ENCODE data around the gene CD8B2. TPM values are rescaled to one million over a fixed set of nuclear protein-coding genes. Genes with fewer than 3 reads are reported as not detected.
"Not testable (repeated sequence)": the region's sequence is repeated elsewhere in the genome, so short reads cannot be mapped to it uniquely, and the experiment has no call there.

CD8B2 gene
- total and polyA plus RNA-seq, 2 experiments from 2014 or later: 0.06 TPM; not detected in 1

- not testable (repeated sequence) for H3K4me3 Mint-ChIP-seq; DNase-seq (ENCODE audit: low spot score); ATAC-seq
These were observed 21.7 kb downstream of the CD8B2 start for GRCh38 chr2:106508660-106509373.

DNA sequence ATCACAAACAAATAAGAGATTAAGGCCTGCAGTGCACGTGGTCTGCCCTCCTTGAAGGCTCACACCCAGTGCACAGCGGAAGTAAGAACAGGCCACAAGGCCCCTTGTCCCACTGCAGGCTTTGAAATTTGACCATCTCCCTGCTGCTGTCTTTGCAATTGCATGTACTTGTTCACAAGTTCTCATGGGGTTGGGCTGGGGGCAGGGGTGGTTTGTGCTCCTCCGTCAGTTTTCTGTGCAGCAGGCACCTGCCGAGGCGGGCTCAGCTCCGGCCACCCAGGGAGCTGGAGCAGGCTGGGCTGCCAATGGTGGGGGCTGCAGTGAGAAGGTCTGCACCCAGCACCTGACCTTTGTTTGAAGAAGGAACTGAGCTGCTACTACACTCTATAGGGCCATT lies 22.2 kb downstream of the CD8B2 start:
- H3K27me3 Mint-ChIP-seq (ENCODE audit: insufficient read depth, low read depth, poor library complexity); H3K36me3 ChIP-seq (ENCODE audit: insufficient read depth); DNase-seq (ENCODE audit: low spot score); H3K79me2 ChIP-seq (replicated peaks; ENCODE audit: insufficient read depth); H3K27ac Mint-ChIP-seq; H3K9me3 Mint-ChIP-seq; H3K27me3 ChIP-seq (ENCODE audit: insufficient read depth); H3K4me3 ChIP-seq; H3K36me3 Mint-ChIP-seq (ENCODE audit: low read depth); H4K20me1 ChIP-seq (replicated peaks; ENCODE audit: insufficient read depth); H3K4me3 Mint-ChIP-seq; H3K4me1 ChIP-seq (ENCODE audit: insufficient read depth); H2AFZ ChIP-seq; H3K4me2 ChIP-seq; H3K27ac ChIP-seq (ENCODE audit: low read depth); H3K4me1 Mint-ChIP-seq; H3F3A ChIP-seq (replicated peaks; ENCODE audit: low read depth); H3K9me2 ChIP-seq (ENCODE audit: insufficient read depth): not testable (repeated sequence)
- ATAC-seq: peak; percentile 24; the same call in 2 of the 3 replicates

More at GRCh38 chr2:106508660-106509373, 21.7 kb downstream of the CD8B2 start:
- H3K9me3 Mint-ChIP-seq; H3K27ac ChIP-seq (ENCODE audit: low read depth); H3K4me2 ChIP-seq; H3K27ac Mint-ChIP-seq; H4K20me1 ChIP-seq (replicated peaks; ENCODE audit: insufficient read depth); H3K36me3 Mint-ChIP-seq (ENCODE audit: low read depth); H3K27me3 ChIP-seq (ENCODE audit: insufficient read depth); H3K4me1 Mint-ChIP-seq; H3K27me3 Mint-ChIP-seq (ENCODE audit: insufficient read depth, low read depth, poor library complexity); H3K4me1 ChIP-seq (ENCODE audit: insufficient read depth); H3K36me3 ChIP-seq (ENCODE audit: insufficient read depth); H3F3A ChIP-seq (replicated peaks; ENCODE audit: low read depth); H3K79me2 ChIP-seq (replicated peaks; ENCODE audit: insufficient read depth); H2AFZ ChIP-seq; H3K9me2 ChIP-seq (ENCODE audit: insufficient read depth); H3K4me3 ChIP-seq: not testable (repeated sequence)

- not testable (repeated sequence) for H3K4me3 Mint-ChIP-seq; H3K27ac ChIP-seq (ENCODE audit: low read depth); H3K4me2 ChIP-seq; H3K27me3 ChIP-seq (ENCODE audit: insufficient read depth); H3K79me2 ChIP-seq (replicated peaks; ENCODE audit: insufficient read depth); H3K4me1 Mint-ChIP-seq; ATAC-seq; H3K9me2 ChIP-seq (ENCODE audit: insufficient read depth); H3F3A ChIP-seq (replicated peaks; ENCODE audit: low read depth); H3K27ac Mint-ChIP-seq; H3K36me3 Mint-ChIP-seq (ENCODE audit: low read depth); H3K4me3 ChIP-seq; H3K9me3 Mint-ChIP-seq; H3K36me3 ChIP-seq (ENCODE audit: insufficient read depth); H2AFZ ChIP-seq; H3K4me1 ChIP-seq (ENCODE audit: insufficient read depth); H3K27me3 Mint-ChIP-seq (ENCODE audit: insufficient read depth, low read depth, poor library complexity); DNase-seq (ENCODE audit: low spot score); H4K20me1 ChIP-seq (replicated peaks; ENCODE audit: insufficient read depth)
These were observed 23.6 kb downstream of the CD8B2 start for GRCh38 chr2:106510791-106511190.

DNA sequence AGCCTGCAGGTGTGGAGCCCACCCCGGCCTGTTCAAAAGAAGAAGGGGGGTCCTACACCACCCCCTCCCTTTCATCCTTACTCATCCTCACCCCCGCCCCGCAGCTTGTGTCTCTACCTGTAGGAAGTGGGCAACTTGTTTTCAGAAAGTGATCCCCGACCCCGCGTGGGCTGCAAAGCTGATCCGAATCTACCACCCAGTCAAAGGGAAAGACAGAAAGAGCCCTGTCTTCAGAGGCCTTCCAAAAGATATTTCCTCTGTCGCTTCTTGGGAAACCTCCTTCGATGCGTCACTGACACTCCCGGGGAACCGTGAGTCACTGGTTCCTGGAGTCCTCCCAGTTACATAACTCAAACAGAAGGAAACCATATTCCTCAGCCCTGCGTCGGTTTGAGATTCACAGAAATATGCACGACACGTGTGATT lies 24.3 kb downstream of the CD8B2 start:
- not testable (repeated sequence) for H3K9me3 Mint-ChIP-seq

GRCh38 chr2:106511934-106512333 lies 24.8 kb downstream of the CD8B2 start:
- H3K4me1 Mint-ChIP-seq; DNase-seq (ENCODE audit: low spot score); H3K4me3 Mint-ChIP-seq; H3K27me3 ChIP-seq (ENCODE audit: insufficient read depth); H3K36me3 Mint-ChIP-seq (ENCODE audit: low read depth); ATAC-seq; H4K20me1 ChIP-seq (replicated peaks; ENCODE audit: insufficient read depth); H3K4me3 ChIP-seq; H3K79me2 ChIP-seq (replicated peaks; ENCODE audit: insufficient read depth); H3K4me2 ChIP-seq; H3K9me2 ChIP-seq (ENCODE audit: insufficient read depth); H3K36me3 ChIP-seq (ENCODE audit: insufficient read depth); H3F3A ChIP-seq (replicated peaks; ENCODE audit: low read depth); H3K4me1 ChIP-seq (ENCODE audit: insufficient read depth); H3K27me3 Mint-ChIP-seq (ENCODE audit: insufficient read depth, low read depth, poor library complexity); H2AFZ ChIP-seq; H3K9me3 Mint-ChIP-seq; H3K27ac ChIP-seq (ENCODE audit: low read depth); H3K27ac Mint-ChIP-seq: not testable (repeated sequence)

More for the DNA sequence above, 24.3 kb downstream of the CD8B2 start:
- not testable (repeated sequence) for H3F3A ChIP-seq (replicated peaks; ENCODE audit: low read depth); H3K79me2 ChIP-seq (replicated peaks; ENCODE audit: insufficient read depth); H3K9me2 ChIP-seq (ENCODE audit: insufficient read depth); ATAC-seq; H3K4me3 ChIP-seq; H3K4me2 ChIP-seq; H3K4me1 Mint-ChIP-seq; H3K27ac ChIP-seq (ENCODE audit: low read depth); H2AFZ ChIP-seq; H3K36me3 ChIP-seq (ENCODE audit: insufficient read depth); H3K27me3 Mint-ChIP-seq (ENCODE audit: insufficient read depth, low read depth, poor library complexity); H3K36me3 Mint-ChIP-seq (ENCODE audit: low read depth); DNase-seq (ENCODE audit: low spot score); H3K27ac Mint-ChIP-seq; H3K4me1 ChIP-seq (ENCODE audit: insufficient read depth); H4K20me1 ChIP-seq (replicated peaks; ENCODE audit: insufficient read depth); H3K27me3 ChIP-seq (ENCODE audit: insufficient read depth); H3K4me3 Mint-ChIP-seq

DNA sequence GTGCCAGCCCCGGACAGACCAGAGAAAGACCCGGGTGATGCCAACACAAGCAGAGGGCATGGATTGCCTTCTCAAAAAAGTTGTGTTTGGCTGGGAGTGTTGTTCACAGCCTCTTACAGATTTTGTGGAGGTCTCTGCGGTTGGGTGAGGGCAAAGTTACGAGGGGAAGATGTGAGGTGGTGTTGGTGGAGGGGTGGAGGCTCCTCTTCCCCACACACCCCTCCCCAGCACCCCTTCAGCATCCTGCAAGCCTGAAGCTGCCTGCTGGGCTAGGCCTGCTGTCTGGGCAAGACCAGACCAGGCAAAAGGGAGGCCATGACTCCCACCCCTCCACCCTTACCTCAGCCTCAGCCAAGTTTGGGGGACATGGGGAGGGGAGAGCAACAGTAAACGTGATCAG lies 26.2 kb downstream of the CD8B2 start:
- not testable (repeated sequence) for H3F3A ChIP-seq (replicated peaks; ENCODE audit: low read depth); H3K9me2 ChIP-seq (ENCODE audit: insufficient read depth); H3K4me1 Mint-ChIP-seq; ATAC-seq; H3K79me2 ChIP-seq (replicated peaks; ENCODE audit: insufficient read depth); H4K20me1 ChIP-seq (replicated peaks; ENCODE audit: insufficient read depth); H3K9me3 Mint-ChIP-seq; H2AFZ ChIP-seq; H3K27me3 Mint-ChIP-seq (ENCODE audit: insufficient read depth, low read depth, poor library complexity); H3K36me3 ChIP-seq (ENCODE audit: insufficient read depth); DNase-seq (ENCODE audit: low spot score); H3K27me3 ChIP-seq (ENCODE audit: insufficient read depth); H3K4me1 ChIP-seq (ENCODE audit: insufficient read depth); H3K4me2 ChIP-seq; H3K27ac ChIP-seq (ENCODE audit: low read depth); H3K4me3 ChIP-seq; H3K36me3 Mint-ChIP-seq (ENCODE audit: low read depth); H3K4me3 Mint-ChIP-seq; H3K27ac Mint-ChIP-seq

DNA sequence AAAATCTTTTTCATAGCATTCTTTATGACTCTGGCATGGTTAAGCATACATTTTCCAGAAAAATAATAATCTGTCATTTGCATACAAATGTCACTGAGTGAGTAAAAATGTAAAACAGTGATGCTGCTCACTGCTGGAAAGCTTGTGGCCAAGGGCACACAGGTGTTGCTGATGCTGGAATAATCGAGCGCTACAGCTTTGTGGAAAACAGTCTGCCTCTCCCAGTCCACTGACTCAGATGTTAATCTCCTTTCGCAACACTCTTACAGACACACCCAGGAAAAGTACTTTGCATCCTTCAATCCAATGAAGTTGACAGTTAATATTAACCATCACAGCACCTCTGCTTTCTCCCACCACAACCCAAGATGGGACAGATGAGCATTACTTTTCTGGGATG lies 27.7 kb downstream of the CD8B2 start:
- H3K27me3 Mint-ChIP-seq (ENCODE audit: insufficient read depth, low read depth, poor library complexity); H3K27me3 ChIP-seq (ENCODE audit: insufficient read depth); H3K27ac Mint-ChIP-seq; H3K4me1 ChIP-seq (ENCODE audit: insufficient read depth); H3K4me1 Mint-ChIP-seq; H3K79me2 ChIP-seq (replicated peaks; ENCODE audit: insufficient read depth); H3K36me3 Mint-ChIP-seq (ENCODE audit: low read depth); H3K4me3 Mint-ChIP-seq; H3K27ac ChIP-seq (ENCODE audit: low read depth); DNase-seq (ENCODE audit: low spot score); H3F3A ChIP-seq (replicated peaks; ENCODE audit: low read depth); H3K4me2 ChIP-seq; H4K20me1 ChIP-seq (replicated peaks; ENCODE audit: insufficient read depth); H3K36me3 ChIP-seq (ENCODE audit: insufficient read depth); H3K4me3 ChIP-seq; ATAC-seq; H3K9me3 Mint-ChIP-seq; H2AFZ ChIP-seq; H3K9me2 ChIP-seq (ENCODE audit: insufficient read depth): not testable (repeated sequence)

Measured in GM23338 (cell line).